T-helper 2 cell (primary cell): ENCODE measurements around the gene PDLIM5.
"Not testable (repeated sequence)": the region's sequence is repeated elsewhere in the genome, so short reads cannot be mapped to it uniquely, and the experiment has no call there.

Experiments used
- DNase-seq, 5 experiments: peaks; one replicate each; pipeline versions ENCODE4 v3.0.0 to v3.0.0-alpha.2; 2012 to 2022

Gene PDLIM5

DNA sequence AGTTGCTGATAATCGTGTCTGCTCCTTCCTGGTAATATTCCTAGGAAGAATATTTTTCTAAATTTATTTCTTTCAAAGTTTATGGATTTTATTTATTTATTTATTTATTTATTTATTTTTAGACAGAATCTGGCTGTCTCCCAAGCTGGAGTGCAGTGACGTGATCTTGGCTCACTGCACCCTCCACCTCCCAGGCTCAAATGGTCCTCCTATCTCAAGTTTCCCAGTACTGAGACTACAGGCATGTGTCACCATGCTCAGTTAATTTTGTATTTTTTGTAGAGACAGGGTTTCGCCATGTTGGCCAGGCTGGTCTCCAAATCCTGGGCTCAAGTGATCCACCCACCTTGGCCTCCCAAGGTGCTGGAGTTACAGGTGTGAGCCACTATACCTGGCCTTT lies 48.9 kb downstream of the PDLIM5 start:
- DNase-seq = no peak

DNA sequence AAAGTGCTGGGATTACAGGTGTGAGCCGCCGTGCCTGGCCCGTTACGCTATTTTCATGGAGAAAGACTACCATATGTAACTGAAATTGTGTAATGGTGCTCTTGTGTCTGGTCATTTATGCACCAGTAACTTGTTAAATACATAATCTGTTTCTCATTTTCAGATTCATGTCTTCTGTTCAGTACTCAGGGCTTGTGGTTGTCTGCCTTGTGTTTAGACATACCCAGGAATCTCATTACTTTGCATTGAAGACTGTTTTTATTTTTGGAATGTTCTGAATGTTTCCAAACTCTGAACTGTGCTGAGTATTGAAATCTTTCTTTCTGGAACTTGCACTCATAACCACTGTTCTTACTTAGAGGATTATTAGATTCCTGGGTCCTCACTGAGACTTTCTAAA lies 52.8 kb downstream of the PDLIM5 start:
- DNase-seq = no peak

DNA sequence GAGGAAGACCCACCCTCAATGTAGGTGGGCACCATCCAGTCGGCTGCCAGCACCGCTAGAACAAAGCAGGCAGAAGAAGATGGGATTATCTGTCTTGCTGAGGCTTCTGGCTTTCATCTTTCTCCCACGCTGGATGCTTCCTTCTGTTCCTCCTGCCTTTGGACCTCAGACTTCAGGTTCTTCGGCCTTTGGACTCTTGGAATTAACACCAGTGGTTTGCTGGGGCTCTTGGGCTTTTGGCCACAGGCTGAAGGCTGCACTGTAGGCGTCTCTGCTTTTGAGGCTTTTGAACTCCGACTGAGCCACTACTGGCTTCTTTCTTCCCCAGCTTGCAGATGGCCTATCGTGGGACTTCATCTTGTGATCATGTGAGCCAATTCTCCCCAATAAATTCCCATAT lies 55.1 kb downstream of the PDLIM5 start:
- no peak for DNase-seq

DNA sequence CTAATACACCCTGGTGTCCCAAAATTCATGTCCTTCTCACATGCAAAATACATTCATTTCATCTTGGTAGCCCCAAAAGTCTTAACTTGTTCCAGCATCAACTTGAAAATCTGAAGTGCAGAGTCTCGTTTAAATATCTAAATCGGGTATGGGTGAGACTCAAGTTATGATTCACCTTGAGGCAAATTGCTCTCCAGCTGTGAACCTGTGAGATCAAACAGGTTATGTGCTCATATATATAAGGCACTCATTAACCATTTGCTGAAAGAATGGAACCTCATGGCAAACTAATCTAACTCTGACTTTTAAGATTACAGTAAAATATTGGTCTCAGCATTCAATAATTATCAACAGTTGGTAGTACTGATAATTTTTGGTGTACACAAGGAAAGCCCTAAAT lies 55.5 kb downstream of the PDLIM5 start:
- no peak for DNase-seq

DNA sequence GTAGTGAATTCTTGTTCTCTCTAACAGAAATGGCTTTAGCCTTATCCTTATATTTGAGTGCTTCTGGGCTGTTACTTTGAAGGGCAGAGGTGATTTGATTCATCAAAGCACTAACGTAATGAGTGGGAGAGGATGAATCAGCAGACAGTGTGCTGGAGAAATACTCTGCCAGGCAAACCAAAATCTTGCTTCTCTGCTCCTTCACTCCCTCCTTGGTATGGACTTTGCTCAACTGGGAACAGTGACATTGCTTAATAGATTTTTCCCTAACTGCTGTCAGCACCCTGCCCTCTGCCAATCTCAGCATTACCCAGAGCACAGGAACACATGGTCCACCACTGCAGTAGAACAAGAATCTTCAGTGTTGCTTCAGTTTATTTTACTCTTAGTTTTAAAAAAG lies 56.0 kb downstream of the PDLIM5 start:
- DNase-seq = peak in 1 of 5 experiments; percentile 7

DNA sequence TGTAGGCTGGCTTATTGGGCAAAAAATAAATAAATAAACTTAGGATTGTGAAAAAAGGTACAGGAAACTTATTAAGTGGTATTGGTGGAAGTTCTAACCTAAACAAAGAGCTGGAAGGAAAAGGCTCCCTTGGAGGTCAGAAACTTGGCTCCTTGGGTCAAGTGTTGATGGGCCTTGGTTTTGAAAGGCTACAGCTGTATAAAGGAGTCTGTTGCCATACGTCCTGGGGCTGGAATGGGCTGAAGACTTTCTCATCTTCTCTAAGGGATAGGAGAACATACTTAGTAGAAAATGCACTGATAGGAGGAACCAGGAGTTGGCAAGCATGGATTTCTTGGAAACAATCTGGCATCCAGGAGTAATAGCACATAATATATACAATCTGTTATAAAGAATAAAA lies 56.6 kb downstream of the PDLIM5 start:
- DNase-seq = no peak

DNA sequence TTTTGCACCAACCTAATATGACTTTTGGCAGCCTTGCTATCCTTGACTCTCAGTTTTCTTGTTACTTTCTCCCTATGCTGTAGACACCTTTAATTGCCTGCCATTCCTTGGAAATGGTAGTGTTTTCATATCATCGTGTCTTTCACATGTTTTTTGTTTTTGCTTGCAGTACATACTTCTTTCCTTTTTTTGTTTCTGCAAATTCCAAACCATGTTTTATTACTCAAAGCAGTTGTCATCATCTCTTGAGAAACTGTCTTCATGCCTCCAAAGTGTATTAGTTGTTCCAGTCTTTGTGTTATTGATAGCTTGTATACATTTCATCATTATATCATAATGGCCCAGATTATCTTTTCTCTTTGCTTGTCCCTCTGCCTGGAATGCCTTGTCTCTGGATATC lies 57.1 kb downstream of the PDLIM5 start:
- no peak for DNase-seq

DNA sequence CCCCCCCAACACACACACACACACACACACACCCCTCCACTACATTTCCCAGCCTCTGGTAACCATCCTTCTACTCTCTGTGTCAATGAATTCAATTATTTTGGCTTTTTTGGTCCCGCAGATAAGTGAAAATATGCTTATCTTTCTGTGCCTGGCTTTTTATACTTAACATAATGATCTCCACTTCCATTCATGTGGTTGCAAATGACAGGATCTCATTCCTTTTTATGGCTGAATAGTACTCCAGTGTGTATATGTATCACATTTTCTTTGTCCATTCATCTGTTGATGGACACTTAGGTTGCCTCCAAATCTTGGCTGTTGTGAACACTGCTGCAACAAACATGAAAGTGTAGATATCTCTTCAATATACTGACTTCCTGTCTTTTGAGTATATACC lies 59.8 kb downstream of the PDLIM5 start:
- no peak for DNase-seq

DNA sequence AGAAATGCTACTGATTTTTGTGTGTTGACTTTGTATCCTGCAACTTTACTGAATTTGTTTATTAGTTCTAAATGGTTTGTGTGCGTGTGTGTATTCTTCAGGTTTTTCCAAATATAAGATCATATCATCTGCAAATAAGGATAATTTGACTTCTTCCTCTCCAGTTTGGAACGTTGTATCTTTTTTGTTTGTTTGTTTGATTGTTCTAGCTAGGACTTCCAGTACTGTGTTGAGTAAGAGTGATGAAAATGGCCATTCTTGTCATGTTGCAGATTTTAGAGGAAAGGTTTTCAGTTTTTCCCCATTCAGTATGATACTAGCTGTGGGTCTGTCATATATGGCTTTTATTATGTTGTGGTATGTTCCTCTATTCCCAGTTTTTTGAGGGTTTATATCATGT lies 61.8 kb downstream of the PDLIM5 start:
- not testable (repeated sequence) for DNase-seq

DNA sequence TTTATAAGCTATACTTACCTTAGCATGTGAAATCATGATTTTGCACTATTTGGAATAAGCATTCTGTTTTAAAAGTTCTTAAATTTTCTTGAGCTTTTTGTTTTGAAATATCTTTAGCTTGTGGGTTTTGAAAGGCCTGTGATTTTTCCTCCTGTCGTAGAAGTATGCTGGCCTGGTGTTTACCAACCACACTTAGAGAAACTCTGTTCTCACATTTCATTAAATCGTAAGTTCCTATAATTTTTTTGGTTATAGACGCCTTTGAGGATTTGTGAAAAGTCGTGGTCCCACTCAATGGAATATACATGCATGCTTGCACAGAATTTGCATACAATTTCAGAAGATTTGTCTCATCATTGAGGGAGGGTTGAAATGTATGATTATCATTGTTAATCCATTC lies 63.6 kb downstream of the PDLIM5 start:
- DNase-seq = no peak

DNA sequence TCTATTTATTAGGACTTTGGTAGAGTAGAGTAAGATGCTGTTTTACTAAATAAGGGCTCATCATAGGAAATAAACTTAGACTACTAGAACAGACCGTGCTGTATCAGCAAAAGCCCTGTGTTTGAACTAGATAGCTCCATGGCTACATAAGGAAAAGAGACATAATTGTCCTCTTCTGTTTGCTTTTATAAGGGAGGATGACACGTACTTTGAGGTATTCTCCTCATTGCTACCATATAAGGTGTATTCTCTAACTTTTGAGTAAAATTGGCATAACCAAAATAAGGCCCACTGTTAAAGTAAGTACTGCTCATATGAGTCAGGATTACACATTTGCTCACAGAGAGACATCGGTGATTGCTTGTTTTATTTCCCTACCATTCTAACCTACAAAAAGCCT lies 64.3 kb downstream of the PDLIM5 start:
- no peak for DNase-seq

DNA sequence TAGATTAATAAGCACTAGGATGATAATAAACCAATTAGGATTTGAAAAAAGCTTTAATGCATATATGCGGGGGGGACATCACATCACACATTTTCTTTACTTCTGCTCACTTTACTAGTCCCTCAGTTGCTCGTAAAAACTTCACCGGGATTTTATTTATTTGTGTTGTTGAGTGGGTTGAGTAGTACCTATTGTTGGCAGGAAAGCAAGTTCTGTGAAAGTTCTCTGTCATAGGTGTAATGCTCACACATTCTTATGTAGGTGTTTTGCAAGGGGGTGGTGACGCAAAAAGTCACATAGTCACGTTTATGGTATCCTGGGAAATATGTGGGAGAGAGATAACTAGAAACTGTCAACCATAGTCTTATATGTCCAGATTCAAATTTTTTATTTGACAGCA lies 65.3 kb downstream of the PDLIM5 start:
- DNase-seq = no peak

DNA sequence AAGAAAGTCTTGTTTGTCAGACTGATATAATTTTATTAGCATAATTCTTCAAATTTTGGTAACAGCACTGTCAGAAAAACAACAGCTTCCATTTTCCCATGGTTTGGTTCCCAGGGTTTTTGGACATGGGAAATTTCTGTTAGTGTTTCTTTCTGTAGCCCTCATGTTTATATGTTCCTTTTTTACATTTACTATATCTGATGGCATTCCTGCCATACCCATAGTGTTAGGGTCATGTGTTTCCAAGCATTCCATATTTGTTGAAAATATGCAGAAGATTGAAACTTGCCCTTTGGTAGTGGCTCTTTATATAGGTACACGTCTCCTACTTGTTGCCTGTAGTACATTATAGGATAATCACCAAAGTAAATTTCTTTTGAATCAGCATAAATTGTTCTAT lies 65.8 kb downstream of the PDLIM5 start:
- no peak for DNase-seq

DNA sequence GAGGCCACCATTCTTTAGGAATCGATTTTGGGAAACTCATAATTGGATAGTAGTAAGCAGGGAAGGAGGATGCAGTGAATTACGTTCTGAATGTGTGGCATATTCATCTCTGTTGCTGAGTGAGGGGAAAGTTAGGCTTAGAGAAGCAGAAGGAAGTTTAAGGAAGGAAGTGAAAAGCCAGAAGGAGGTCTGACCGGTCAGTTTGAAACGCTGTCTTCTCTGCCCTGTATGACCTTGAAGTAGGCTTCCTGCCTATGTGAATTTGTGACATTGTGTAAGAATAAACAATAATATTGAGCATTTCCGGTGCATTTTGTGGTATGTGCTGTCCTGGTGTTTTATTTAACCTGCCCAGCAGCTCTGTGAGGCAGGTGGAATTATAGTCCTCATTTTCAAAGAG lies 67.3 kb downstream of the PDLIM5 start:
- DNase-seq = no peak

DNA sequence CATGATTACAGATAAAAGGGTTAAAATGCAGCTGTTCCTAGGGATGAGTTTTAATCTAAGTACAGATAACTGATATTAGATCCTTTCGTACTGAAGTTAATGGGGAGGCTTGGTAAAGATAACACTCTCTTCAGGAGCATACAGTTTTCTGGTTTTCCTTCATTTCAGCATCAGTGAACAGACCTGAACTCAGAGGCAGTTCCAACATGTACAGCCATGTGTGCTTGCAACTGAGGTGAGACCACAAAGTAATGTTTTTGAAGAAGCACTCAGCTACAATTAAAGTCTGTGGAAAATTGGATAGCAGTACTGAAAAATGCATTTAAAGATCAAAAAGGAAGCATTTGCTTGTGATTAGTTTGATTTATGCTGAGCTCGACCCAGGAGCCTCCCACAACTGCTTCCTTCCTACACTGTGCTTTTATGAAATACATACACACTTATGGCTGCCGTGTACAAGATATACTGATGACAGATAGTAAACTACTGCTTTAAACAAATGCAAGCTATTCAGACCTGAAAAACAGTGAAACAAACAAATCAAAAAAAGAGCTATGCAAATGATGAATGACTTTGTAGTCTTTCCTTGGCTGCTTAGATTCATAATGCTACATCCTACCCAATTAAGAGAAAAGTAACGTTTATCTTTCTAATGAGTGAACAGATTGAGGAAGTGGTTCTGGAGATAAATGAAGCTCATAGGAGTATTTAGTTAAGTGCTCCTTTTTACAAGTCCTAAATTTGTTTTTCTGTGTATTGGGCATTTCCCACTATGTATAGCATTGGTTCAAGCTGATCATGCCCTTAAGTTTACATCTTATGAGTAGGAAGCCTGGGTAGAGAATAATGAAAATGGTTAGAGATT lies 68.4 kb downstream of the PDLIM5 start:
- DNase-seq = no peak

DNA sequence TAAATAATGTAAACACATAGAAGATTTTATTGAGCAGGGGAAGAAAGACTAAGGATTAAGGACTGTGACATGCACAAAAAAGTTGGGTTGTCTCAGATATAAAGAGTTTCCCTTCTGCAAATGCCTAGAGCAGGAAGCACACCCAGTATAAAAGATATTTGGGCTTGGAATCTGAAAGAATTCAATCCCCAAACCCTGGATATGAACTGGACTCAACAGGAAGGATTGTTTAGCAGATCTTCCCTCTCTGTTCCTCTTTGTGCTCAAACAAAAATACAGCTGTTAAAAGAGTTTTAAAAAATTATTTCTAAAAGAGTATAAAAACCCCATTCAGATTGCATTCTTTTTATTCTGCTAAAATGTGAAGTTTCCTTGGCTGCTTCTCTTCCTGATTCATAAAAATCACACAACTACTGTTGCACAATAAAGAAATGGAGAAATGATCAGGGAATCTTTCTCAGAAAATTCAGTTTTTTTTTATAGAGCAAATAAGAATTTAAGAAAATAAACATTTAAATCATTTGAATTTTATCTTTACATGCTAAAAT lies 71.4 kb downstream of the PDLIM5 start:
- no peak for DNase-seq

DNA sequence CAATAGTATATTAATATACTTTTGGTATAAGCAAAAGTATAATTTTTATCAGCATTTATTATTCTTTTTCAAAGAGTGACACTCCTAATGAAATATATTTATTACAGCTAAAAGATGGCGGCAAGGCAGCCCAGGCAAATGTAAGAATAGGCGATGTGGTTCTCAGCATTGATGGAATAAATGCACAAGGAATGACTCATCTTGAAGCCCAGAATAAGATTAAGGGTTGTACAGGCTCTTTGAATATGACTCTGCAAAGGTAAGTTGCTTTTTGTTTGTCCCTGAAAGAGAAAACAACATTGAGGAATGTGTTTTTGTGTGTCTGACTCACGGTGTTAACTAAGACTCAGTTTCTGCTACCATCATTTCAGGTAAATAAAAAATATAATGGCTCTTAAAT lies 71.9 kb downstream of the PDLIM5 start:
- DNase-seq = no peak

DNA sequence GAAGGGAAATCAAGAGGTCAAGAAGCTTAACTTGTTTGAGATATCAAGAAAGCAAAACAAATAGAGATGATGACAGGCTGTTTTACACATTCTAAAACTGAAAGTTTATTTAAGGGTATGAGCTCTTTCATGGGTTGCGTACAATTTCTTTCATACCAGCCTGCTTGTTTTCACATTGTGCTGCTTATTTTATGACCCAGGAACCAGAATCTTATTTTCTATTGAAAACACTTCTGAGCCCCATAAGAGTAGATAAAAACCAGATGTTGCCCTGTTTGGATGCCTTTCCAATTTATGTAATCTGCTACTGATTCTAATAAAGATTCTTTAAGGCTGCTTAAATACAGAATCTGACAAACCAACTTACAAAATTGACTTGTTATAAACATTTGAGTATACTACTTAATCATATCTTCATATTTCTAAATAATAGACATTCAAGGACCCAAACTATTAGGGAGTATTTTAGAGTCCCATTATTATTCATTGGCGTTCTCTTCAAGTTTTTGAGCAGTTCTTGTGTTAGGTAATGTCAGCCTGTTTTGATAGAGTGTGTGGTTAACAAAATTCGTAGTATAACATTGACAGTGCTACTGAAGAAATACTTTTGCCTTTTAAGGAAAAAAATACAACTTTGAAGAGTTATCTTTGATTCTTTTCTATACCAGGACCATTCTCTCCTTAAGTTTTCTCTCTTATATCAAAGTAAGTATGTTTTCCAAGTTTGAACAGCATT lies 74.4 kb downstream of the PDLIM5 start:
- no peak for DNase-seq

DNA sequence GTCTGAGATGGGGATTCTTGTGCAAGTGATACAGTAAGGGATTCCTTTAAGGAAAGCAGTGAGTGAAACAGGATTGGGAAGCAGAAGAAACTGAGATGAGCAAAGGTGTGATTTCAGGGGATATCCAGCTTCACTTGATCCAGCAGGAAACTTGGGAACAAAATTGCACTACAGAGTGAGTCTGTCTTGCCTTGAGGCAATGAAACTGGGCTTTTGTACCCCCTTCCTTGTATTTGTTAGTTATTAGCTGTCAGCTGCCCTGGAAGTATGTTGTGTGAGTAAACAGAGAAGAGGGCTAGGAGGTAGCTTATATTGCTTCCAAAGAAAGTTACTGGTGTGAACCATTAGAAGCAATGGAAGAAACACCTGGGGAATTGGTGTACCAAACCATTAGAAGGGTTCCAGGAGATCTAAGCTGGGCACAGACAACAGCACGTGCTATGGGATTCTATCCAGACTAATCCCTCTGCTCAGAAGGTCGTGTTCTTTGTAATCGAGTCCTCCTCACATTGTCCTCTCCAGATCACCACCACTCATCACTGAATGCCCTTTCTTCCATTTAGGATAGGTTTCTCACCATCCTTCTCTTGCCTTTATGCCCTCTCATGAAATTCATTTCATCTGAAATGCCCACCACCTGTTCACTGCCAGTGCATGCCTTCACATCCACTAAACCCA lies 76.0 kb downstream of the PDLIM5 start:
- no peak for DNase-seq

DNA sequence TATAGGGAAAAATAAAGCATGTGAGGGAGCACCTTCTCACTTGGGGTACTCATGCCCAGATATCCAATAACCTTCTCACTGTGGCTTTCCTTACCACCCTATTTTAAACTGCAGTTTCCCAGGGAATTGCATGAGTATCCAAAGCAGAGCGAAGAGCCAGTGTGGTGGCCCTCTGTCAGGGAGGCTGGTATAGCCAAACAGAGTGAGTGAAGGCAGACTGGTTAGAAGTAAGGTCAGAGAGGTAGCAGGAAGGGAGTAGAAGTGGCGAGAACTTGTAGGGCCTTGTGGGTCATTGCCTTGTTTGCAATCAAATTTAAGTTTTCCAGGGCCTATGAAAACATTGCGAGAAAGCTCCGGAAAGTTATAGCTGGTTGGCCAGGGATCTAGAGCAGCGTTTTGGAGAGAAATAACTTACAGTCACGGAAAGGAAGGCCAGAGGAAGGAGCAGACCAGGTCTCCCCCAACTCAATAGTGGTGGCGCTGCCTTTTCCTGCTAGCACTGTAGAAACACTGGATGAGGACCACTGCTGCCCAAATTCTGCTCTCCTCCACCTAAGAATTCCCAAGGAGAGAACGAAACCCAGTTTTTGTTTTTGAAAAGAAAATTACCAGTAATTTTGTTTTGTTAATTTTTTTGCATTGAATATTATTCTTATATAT lies 77.2 kb downstream of the PDLIM5 start:
- DNase-seq = no peak

DNA sequence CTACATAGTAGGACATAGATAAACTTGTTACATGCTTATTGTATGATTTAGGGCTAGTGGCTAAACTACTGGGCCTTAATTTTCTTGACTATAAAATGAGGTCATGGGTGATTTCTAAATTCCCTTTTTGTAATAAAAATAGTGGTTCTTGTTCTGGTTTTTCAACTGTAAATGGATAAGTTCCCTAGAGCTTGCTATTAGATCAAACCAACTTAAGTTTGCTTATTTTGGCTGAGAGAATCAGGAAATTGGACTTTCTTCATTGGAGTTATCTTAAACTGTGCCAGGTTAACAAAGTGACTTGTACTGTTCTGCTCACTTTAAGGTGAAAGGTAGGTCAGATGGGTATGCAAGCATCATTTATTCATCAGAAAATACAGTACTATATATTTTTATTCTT lies 78.3 kb downstream of the PDLIM5 start:
- DNase-seq = no peak

DNA sequence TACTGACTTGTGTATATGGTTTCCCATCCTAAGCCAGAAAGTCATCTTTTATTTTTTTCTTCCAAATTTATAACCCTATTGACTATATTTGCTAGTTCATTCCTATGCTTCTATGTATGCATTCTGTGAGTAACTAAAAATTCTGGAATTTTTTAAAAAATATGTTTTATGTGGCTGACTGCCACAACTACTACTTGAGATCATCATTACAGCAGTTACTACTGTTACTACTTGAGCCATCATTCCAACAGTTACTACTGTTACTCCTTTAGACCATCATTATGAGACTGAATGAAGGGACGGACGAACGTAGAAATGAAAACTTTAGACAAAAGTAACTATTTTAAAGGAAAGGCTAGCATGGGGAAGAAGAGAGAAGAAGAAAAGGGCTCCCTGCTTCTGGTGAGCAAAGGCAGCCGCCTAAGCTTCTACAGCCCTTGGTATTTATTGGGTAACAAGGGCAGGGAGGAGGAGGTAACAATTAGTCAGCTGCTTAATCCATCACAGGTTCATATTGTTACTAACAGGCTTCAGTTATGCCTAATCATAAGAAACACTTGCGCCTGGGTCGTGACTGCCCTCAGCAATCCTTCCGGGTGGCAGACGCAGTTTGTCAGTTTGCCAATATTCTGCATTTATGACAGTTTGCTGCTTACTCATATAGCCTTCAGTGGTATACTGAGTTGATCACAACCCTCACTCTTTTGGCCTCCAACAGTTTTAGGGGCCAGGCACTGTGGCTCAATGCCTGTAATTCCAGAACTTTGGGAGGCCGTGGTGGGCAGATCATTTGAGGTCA lies 80.4 kb downstream of the PDLIM5 start:
- DNase-seq = no peak
